Measurements from ENCODE around the gene SDF2L1.

GRCh38 chr22:21623648-21623970 lies 18.5 kb upstream of the SDF2L1 start:
- TF ChIP-seq CTCF (CRISPR knock-in tag; IDR thresholded peaks at IDR 0.05), result no peak
- TF ChIP-seq ZNF20 (CRISPR knock-in tag; IDR thresholded peaks at IDR 0.05), result no peak
- no peak for TF ChIP-seq DNMT3B (CRISPR knock-in tag; conservative IDR thresholded peaks at IDR 0.05)
- no peak for TF ChIP-seq TCF7 (IDR thresholded peaks at IDR 0.05; ENCODE audit: low read depth)
- TF ChIP-seq MYNN (CRISPR knock-in tag; IDR thresholded peaks at IDR 0.05; ENCODE audit: low read depth), result no peak
- no peak for TF ChIP-seq GABPA (IDR thresholded peaks at IDR 0.05; ENCODE audit: low read depth, low read length)
- TF ChIP-seq GABPA (CRISPR knock-in tag; IDR thresholded peaks at IDR 0.05; ENCODE audit: low read depth), result no peak
- no peak for TF ChIP-seq ZBTB26 (CRISPR knock-in tag; IDR thresholded peaks at IDR 0.05; ENCODE audit: borderline replicate concordance)
- TF ChIP-seq TCF7L2 (IDR thresholded peaks at IDR 0.05; ENCODE audit: low read depth, low read length), result no peak
- TF ChIP-seq MXD4 (CRISPR knock-in tag; IDR thresholded peaks at IDR 0.05), result no peak
- TF ChIP-seq ZNF784 (CRISPR knock-in tag; IDR thresholded peaks at IDR 0.05; ENCODE audit: borderline replicate concordance), result no peak
- no peak for TF ChIP-seq ATF6 (CRISPR knock-in tag; conservative IDR thresholded peaks at IDR 0.05)
- no peak for TF ChIP-seq SRSF1 (optimal IDR thresholded peaks at IDR 0.05; ENCODE audit: low read depth, low read length)
